Posterior vena cava (tissue), 2 donors: ENCODE data around the gene BTN2A1. TPM values are rescaled to one million over a fixed set of nuclear protein-coding genes. Genes with fewer than 3 reads are reported as not detected.

Experiments
- DNase-seq: peaks from one replicate; pipeline ENCODE4 v3.0.0-alpha.2; 2020; ENCODE audit warnings: low spot score
- intact Hi-C, 2 donors: fragments of 100-400 bp; cut with DNase I; formaldehyde crosslinking; loops; one replicate each; pipeline versions ENCODE4 v1.14.1 to v1.14.2; 2022 to 2023
- total RNA-seq, 2 donors: library from RNA; stranded (reverse); fragmentation: NEBNext Ultra II Directional; extraction: Animal tissue kit (Norgen Biotek cat#: 25700); gene quantifications; one replicate each; pipeline ENCODE4 v1.2.1, GENCODE V29; 2021
- donor health status: DM: yes; HTN: yes; CAD: no.
- donor health status: DM: yes; HTN: yes; CAD: no.

The BTN2A1 gene
- total RNA-seq, 2 donors from 2014 or later: 26.2 to 30.0 TPM

- DNase-seq: no peak
- intact Hi-C loops: no loop called here
These were observed 59.0 kb downstream of the BTN2A1 start for GRCh38 chr6:26516481-26517427.

Other genes with a start within 250 kb of the BTN2A1 start
- gene BTN3A2, start 92.8 kb upstream of the BTN2A1 start, total RNA-seq: 10 to 100 TPM in 1 of 2 donors, 1 to 10 TPM in 1; 9.7 to 11.8 TPM
- gene BTN2A2, start 74.8 kb upstream of the BTN2A1 start, total RNA-seq: 10 to 100 TPM in 1 of 2 donors, 1 to 10 TPM in 1; 9.6 to 13.1 TPM
- gene BTN3A1, start 55.7 kb upstream of the BTN2A1 start, total RNA-seq: 10 to 100 TPM in 1 of 2 donors, 1 to 10 TPM in 1; 9.1 to 15.6 TPM
- gene BTN3A3, start 17.5 kb upstream of the BTN2A1 start, total RNA-seq: 10 to 100 TPM; 11.1 to 16.3 TPM
- gene BTN1A1, start 42.3 kb downstream of the BTN2A1 start, total RNA-seq: not detected
- 10 to 100 TPM; 54.2 to 62.0 TPM for gene HMGN4, start 80.4 kb downstream of the BTN2A1 start, total RNA-seq
- gene ABT1, start 139.0 kb downstream of the BTN2A1 start, total RNA-seq: 10 to 100 TPM; 10.3 to 11.5 TPM
- gene ZNF322, start 201.8 kb downstream of the BTN2A1 start, total RNA-seq: 10 to 100 TPM; 19.5 to 23.6 TPM